ENCODE data around the gene RBM27.
A peak's percentile ranks its signal among the peaks of the same experiment; 100 is the strongest.
"Not testable (repeated sequence)": the region's sequence is repeated elsewhere in the genome, so short reads cannot be mapped to it uniquely, and the experiment has no call there.

RBM27 gene

GRCh38 chr5:146209714-146210113 lies 6.3 kb downstream of the RBM27 start:
- no peak for DNase-seq

GRCh38 chr5:146210810-146211209 lies 7.4 kb downstream of the RBM27 start:
- not testable (repeated sequence) for DNase-seq

- DNase-seq: no peak
Observed at GRCh38 chr5:146213210-146213826, 9.9 kb downstream of the RBM27 start.

- not testable (repeated sequence) for DNase-seq
Observed at GRCh38 chr5:146214881-146215280, 11.5 kb downstream of the RBM27 start.

- peak; percentile 29 for DNase-seq
Observed at GRCh38 chr5:146218168-146218567, 14.8 kb downstream of the RBM27 start.

GRCh38 chr5:146219243-146219642 lies 15.8 kb downstream of the RBM27 start:
- no peak for DNase-seq

GRCh38 chr5:146221234-146221633 lies 17.8 kb downstream of the RBM27 start:
- DNase-seq: no peak

- DNase-seq: no peak
Observed at GRCh38 chr5:146222005-146222404, 18.6 kb downstream of the RBM27 start.

GRCh38 chr5:146223179-146223578 lies 19.8 kb downstream of the RBM27 start:
- DNase-seq: no peak

- no peak for DNase-seq
Observed at GRCh38 chr5:146229222-146229621, 25.8 kb downstream of the RBM27 start.

- DNase-seq: no peak
Observed at GRCh38 chr5:146232223-146232622, 28.8 kb downstream of the RBM27 start.

GRCh38 chr5:146233441-146233840 lies 30.0 kb downstream of the RBM27 start:
- no peak for DNase-seq

- no peak for DNase-seq
Observed at GRCh38 chr5:146238973-146239372, 35.6 kb downstream of the RBM27 start.

- DNase-seq: no peak
Observed at GRCh38 chr5:146240951-146241350, 37.5 kb downstream of the RBM27 start.

GRCh38 chr5:146243247-146243646 lies 39.8 kb downstream of the RBM27 start:
- no peak for DNase-seq

GRCh38 chr5:146248561-146248960 lies 45.2 kb downstream of the RBM27 start:
- DNase-seq: no peak

GRCh38 chr5:146249801-146250200 lies 46.4 kb downstream of the RBM27 start:
- DNase-seq: peak; percentile 65
